ENCODE results near the gene XKR7.
A peak's percentile ranks its signal among the peaks of the same experiment; 100 is the strongest.
"Not testable (repeated sequence)": the region's sequence is repeated elsewhere in the genome, so short reads cannot be mapped to it uniquely, and the experiment has no call there.

The XKR7 gene

GRCh38 chr20:32017711-32018251 is 49.8 kb downstream of the XKR7 start:
- DNase-seq (ENCODE audit: low read depth) = no peak

- DNase-seq (ENCODE audit: low read depth) = no peak
Measured at GRCh38 chr20:32018269-32019155, 50.6 kb downstream of the XKR7 start.

GRCh38 chr20:32019156-32019510 is 51.2 kb downstream of the XKR7 start:
- DNase-seq (ENCODE audit: low read depth) = no peak

GRCh38 chr20:32019563-32020463 is 51.9 kb downstream of the XKR7 start:
- DNase-seq (ENCODE audit: low read depth) = no peak

DNA sequence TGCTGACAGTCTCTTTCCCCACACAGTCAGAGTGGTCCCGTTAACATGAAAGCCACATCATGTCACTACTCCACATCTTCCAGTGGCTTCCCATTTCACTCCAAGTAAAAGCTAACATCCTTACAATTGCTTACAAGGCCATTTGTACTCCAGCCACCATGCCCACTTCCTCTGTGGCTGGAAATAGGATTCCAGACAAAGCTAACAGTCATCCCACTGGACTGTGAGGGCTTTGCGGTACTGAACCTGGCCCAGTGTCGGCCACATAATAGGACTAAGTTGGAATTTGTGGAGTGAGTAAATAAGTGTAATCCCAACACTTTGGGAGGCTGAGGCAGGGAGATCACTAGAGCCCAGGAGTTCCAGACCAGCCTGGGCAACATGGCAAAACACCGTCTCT is 53.1 kb downstream of the XKR7 start:
- no peak for DNase-seq (ENCODE audit: low read depth)

DNA sequence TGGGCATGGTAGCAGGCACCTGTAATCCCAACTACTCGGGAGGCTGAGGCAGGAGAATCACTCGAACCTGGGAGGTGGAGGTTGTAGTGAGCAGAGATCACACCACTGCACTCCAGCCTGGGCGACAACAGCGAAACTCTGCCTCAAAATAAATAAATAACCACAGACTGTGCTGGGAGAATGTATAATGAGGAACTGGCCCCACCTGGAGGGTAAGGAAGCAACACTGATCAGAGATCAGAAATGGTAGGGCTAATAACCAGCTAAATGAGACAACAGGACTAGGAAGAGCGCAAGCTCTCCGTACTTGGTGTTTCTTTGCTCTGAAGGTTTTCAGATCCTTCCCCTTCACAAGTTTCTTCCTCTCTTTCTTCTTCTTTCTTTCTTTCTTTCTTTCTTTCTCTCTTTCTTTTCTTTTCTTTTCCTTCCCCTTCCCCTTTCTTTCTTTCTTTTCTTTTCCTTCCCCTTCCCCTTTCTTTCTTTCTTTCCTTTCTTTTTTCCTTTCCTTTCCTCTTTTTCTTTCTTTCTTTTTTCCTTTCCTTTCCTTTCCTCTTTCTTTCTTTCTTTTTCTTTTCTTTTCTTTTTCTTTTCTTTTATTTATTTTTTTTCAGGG is 56.8 kb downstream of the XKR7 start:
- no peak for DNase-seq (ENCODE audit: low read depth)

- DNase-seq (ENCODE audit: low read depth) = no peak
Measured at GRCh38 chr20:32027643-32028042, 59.7 kb downstream of the XKR7 start.

DNA sequence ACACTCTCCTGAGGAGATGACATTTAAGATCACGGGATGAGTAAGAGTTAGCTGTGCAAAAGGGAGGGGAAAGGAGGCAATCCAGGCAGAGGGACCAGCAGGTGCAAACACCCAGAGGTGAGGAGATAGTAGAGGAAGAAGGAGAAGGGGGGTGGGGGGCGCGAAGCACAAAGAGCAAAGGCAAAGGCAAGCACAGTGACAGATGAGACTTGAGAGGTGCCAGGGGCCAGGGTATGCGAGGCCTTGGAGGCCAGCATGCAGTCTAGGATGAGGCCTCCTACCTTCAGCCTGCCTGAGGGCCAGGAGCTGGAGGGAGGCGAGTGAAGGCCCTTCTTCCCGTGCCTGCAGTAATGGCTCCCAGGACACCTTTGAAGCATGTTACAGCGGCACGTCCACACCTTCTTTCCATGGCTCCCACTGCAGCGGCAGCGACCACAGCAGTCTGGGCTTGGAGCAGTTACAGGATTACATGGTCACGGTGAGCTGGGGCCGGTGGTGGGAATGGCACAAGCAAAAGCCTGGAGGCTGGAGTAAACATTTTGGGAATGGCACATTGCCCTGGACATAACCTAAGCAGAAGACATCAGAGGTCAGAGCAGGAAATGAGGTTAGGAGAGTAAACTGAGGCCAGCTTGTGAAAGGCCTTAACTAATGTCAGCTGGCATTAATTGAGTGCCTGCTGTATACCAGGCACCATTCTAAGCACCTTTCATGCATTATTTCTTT is 60.9 kb downstream of the XKR7 start:
- DNase-seq (ENCODE audit: low read depth) = no peak

DNA sequence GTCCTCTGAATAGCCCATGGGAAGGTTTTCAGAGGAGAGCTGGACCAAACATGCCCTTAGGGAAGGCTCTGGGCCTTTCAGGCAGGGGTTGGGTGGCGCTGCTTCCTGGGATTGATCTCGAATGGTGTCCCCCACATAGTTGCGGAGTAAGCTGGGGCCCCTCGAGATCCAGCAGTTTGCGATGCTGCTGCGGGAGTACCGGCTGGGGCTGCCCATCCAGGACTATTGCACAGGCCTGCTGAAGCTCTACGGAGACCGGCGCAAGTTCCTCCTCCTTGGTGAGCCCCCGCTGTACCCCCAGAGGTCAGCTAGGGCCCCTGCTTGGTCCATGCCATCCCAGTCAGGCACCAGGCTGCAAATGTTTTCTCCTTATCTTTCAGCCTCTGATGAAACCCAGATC is 61.6 kb downstream of the XKR7 start:
- no peak for DNase-seq (ENCODE audit: low read depth)

DNA sequence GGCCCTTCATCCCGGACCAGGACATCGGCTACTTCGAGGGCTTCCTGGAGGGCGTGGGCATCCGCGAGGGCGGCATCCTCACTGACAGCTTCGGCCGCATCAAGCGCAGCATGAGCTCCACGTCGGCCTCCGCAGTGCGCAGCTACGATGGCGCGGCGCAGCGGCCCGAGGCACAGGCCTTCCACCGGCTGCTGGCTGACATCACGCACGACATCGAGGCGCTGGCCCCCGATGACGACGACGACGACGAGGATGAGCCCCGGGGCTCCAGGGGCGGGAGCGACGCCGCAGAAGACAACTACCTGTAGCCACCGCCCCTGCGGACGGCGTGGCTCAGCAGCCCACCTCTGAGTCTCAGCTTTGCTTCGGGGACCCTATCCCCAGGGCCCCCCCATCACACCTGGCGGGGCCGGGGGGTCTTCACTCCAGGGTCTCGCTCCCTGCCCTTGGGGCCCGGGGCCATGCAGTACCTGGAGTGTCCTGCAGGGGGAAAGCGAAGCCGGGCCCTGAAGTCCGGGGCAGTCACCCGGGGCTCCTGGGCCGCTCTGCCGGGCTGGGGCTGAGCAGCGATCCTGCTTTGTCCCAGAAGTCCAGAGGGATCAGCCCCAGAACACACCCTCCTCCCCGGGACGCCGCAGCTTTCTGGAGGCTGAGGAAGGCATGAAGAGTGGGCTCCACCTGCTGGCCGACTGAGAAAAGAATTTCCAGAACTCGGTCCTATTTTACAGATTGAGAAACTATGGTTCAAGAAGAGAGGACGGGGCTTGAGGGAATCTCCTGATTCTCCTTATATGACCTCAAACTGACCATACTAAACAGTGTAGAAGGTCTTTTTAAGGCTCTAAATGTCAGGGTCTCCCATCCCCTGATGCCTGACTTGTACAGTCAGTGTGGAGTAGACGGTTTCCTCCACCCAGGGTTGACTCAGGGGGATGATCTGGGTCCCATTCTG is 63.3 kb downstream of the XKR7 start:
- peak; percentile 30 for DNase-seq (ENCODE audit: low read depth)

GRCh38 chr20:32033316-32033715 is 65.4 kb downstream of the XKR7 start:
- DNase-seq (ENCODE audit: low read depth) = no peak

DNA sequence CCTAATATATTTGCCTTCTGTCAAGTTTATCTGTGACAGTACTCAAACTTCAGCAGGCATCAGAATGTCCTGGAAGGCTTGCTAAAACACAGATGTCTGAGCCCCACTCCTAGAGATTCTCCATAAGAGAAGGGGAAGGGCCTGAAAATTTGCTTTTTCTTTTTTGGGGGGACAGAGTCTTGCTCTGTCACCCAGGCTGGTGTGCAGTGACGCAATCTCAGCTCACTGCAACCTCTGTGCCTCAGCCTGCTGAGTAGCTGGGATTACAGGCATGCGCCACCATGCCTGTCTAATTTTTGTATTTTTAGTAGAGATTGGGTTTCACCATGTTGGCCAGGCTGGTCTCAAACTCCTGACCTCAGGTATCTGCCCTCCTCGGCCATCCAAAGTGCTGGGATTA is 65.8 kb downstream of the XKR7 start:
- not testable (repeated sequence) for DNase-seq (ENCODE audit: low read depth)

GRCh38 chr20:32034581-32035425 is 66.9 kb downstream of the XKR7 start:
- peak; percentile 3 for DNase-seq (ENCODE audit: low read depth)

DNA sequence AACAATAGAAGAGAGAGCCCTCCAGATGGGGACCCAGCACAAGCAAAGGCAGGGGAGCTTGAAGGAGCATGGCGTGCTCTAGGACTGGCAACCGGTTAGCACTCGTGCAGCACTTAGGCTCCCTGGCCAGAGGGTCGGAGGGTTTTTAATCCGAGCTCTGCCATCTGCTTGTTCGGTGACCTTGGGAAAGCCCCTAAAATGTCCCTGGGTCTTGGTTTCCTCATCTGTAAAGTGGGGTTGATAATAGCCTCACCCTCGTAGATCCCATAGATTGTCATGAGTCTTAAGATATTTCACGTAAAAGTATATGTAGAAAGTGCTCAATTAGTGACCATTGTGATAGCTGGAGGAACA is 67.5 kb downstream of the XKR7 start:
- no peak for DNase-seq (ENCODE audit: low read depth)

DNA sequence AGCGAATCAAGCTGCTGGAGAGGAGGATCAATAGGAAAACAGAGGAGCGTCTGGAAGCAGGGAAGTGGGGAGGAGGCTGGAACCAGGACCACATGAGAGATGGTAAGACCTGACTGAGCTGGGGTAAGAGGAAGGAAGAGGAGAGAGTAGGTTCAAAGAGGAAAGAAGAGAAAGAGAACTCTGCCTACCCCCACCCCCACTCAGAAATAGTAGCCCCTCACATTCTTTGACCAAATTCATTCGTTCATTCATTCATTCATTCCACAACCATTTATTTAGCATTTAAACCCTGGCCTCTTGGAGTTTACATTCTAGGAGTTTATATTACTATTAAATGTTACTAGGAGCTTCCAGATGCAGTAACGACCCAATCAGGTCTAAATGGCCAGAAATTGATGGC is 68.3 kb downstream of the XKR7 start:
- DNase-seq (ENCODE audit: low read depth) = no peak

- DNase-seq (ENCODE audit: low read depth) = peak; percentile 3
Measured at GRCh38 chr20:32036716-32037485, 69.0 kb downstream of the XKR7 start.

DNA sequence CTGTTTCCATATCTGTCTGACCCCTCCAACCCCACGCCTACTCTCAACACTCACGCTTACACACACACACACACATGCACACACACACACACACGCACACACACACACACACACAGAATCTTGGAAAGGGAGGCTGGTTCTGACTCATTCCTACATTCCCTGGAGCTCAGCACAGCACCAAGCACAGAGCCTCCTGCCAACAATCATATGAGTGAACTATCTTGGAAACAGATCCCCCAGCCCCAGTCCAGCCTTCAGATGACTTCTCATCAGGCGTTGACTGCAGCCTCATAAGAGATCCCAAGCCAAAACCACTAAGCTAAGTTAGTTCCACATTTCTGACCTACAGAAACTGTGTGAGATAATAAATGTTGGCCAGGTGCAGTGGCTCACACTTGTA is 70.0 kb downstream of the XKR7 start:
- DNase-seq (ENCODE audit: low read depth) = peak; percentile 15

GRCh38 chr20:32040142-32040953 is 72.4 kb downstream of the XKR7 start:
- no peak for DNase-seq (ENCODE audit: low read depth)
